Measurements from ENCODE around the gene NPTXR.

DNA sequence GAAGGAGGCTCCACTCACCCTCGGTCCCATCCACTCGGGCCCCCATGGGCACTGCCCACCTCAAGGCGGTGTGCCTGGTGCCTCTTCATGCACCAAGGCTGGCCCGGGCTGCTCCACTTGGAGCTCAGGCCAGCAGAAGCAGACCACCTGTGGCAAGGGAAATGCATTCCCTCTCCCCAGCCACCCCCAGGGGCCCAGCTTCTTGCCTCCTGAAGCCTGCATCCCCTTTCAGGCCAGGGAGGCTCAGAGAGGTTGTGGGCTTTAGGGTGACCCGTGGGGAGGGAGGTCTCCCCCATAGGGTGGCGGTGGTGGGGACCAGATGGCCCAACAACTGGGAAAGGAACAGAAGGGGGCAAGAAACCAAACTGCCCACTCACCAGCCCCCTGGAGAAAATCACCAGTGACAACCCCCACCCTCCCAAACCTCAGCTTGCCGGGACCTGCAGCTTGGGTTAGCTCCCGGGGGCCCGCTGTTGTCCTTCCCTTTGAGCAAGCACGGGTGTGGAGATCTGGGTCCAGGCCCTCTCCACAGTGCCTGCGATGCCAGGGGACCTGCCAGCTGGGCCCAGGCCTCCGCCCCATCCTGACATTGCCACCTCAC, 19.8 kb upstream of the NPTXR start:
- TF ChIP-seq CTCF (IDR thresholded peaks at IDR 0.05) (no peak), POLR2A (IDR thresholded peaks at IDR 0.05) (no peak)
